Thoracic aorta (tissue), 2 donors: ENCODE results near the gene IL25. TPM values are rescaled to one million over a fixed set of nuclear protein-coding genes. Genes with fewer than 3 reads are reported as not detected.

ENCODE experiments used
- ATAC-seq: fragments of 150-250 bp; one replicate; pipeline ENCODE4 v1.8.0; 2017; ENCODE audit warnings: low read depth; ENCODE audit not compliant: insufficient number of reproducible peaks, low FRiP score
- DNase-seq: peaks from one replicate; pipeline ENCODE4 v3.0.0-alpha.2; 2020; ENCODE audit warnings: low spot score
- H3K27ac ChIP-seq, 2 donors: fragments of 200-600 bp; sonication (generic); 1 replicate in 1 of 2; 2 replicates in 1 of 2; pipeline ENCODE4 v1.5.1; 2016; ENCODE audit warnings: mild to moderate bottlenecking in 2 of 2, moderate library complexity in 2 of 2
- H3K27me3 ChIP-seq: fragments of 200-600 bp; sonication (generic); replicated peaks from 2 replicates; pipeline ENCODE4 v1.6.0; 2016; ENCODE audit warnings: mild to moderate bottlenecking; ENCODE audit not compliant: insufficient read depth
- H3K36me3 ChIP-seq: fragments of 200-600 bp; sonication (generic); one replicate; pipeline ENCODE4 v1.5.1; 2016
- H3K4me1 ChIP-seq, 2 donors: fragments of 200-600 bp; sonication (generic); 1 replicate in 1 of 2; 2 replicates in 1 of 2; pipeline versions ENCODE4 v1.5.1 to v1.6.0; 2016; ENCODE audit warnings: low read depth in 2 of 2, mild to moderate bottlenecking in 1 of 2; ENCODE audit not compliant: control insufficient read depth in 1 of 2
- H3K4me3 ChIP-seq: fragments of 200-600 bp; sonication (generic); 2 replicates; pipeline ENCODE4 v1.5.1; 2016; ENCODE audit warnings: mild to moderate bottlenecking
- H3K9me3 ChIP-seq: fragments of 200-600 bp; sonication (generic); 2 replicates; pipeline ENCODE4 v1.5.1; 2016
- total RNA-seq, 2 donors: library from RNA; depleted of rRNA; stranded (reverse); fragments of >200 nt; gene quantifications; one replicate each; pipeline versions ENCODE4 v1.1.0 to v1.2.3, GENCODE V29; 2016
- TF ChIP-seq, protein P1 (sequence below): fragments of 200-600 bp; sonication (generic); IDR thresholded peaks from one replicate; pipeline ENCODE4 v1.5.1; 2019; ENCODE audit warnings: antibody characterized with exemption

The IL25 gene
- total RNA-seq, 2 donors from 2014 or later, result not detected

DNA sequence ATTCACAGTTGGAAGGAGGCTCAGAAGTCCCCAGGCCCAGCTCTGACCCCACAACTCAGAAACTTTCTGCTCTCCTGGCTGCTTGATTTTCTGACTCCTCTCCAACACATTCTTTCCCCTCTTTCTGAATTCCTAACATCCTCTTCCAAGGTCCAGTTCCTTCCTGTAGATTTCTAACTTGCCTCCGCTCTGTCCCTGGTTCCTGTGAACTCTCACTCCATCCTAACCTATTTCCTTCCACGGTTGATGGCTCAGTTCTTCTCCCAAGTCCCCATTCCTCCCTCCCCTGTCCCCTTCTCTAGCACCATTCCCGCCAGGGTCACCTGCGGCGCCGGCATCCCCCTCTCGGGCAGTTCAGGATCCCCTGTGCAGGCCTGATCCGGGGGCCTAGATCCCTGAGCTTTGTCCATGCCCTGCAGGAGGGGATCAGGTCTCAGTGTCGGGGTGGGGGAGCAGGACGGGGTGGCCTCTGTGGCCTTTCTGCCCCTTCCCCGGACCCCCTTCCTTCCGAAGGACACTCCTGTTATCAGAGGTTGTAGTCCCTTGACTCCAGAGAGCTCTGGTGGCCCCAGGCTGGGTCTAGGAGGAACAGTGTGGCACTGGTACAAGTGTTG, 13.9 kb upstream of the IL25 start:
- ATAC-seq, result no peak
- peaks cover 0 to 20% of the 10 kb centered on the region in 2 donors for H3K4me1 ChIP-seq

DNA sequence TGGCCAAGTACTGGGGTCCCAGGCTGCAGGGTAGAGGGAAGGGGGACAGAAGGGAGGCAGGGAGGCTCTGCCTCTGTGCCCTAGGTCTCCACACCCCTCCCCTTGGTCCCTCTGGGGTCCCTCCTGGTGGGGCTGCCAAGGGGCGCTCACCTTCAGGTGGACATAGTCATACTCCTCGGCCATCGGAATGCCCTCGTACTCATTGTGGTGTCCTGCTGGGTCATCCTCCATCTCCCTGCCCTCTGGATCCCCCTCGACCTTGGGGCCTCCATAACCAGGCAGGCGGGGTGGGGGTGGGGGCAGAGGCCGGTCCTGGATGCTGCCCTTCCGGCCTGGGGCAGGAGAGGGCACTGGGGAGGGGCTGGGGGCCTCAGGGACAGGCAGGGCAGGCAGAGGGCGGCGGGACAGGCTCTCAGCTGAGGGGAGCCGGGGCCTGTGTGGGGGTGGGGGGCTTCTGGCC, 13.4 kb upstream of the IL25 start:
- H3K4me3 ChIP-seq, result no peak overlapping the region
- TF ChIP-seq, protein P1, sequence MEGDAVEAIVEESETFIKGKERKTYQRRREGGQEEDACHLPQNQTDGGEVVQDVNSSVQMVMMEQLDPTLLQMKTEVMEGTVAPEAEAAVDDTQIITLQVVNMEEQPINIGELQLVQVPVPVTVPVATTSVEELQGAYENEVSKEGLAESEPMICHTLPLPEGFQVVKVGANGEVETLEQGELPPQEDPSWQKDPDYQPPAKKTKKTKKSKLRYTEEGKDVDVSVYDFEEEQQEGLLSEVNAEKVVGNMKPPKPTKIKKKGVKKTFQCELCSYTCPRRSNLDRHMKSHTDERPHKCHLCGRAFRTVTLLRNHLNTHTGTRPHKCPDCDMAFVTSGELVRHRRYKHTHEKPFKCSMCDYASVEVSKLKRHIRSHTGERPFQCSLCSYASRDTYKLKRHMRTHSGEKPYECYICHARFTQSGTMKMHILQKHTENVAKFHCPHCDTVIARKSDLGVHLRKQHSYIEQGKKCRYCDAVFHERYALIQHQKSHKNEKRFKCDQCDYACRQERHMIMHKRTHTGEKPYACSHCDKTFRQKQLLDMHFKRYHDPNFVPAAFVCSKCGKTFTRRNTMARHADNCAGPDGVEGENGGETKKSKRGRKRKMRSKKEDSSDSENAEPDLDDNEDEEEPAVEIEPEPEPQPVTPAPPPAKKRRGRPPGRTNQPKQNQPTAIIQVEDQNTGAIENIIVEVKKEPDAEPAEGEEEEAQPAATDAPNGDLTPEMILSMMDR, result no peak
- H3K27ac ChIP-seq, result no peak overlapping the region
- ATAC-seq (no peak), DNase-seq (no peak)
- H3K27me3 ChIP-seq, result no peaks in the 10 kb centered on the region
- H3K36me3 ChIP-seq, result peaks cover 6% of the 10 kb centered on the region
- H3K4me1 ChIP-seq, result peaks cover 0 to 26% of the 10 kb centered on the region in 2 donors
- H3K9me3 ChIP-seq, result no peaks in the 10 kb centered on the region

More for the DNA sequence above, 13.9 kb upstream of the IL25 start:
- peaks cover 6% of the 10 kb centered on the region for H3K36me3 ChIP-seq
- no peak overlapping the region for H3K27ac ChIP-seq
- TF ChIP-seq, protein P1, result no peak
- no peak for DNase-seq
- H3K4me3 ChIP-seq, result no peak overlapping the region
- H3K9me3 ChIP-seq, result no peaks in the 10 kb centered on the region
- H3K27me3 ChIP-seq, result no peaks in the 10 kb centered on the region

GRCh38 chr14:23359722-23360447, 12.7 kb upstream of the IL25 start:
- Histone ChIP-seq H3K27me3 (no peaks in the 10 kb centered on the region), H3K4me3 (no peak overlapping the region), H3K9me3 (no peaks in the 10 kb centered on the region), H3K27ac (no peak overlapping the region), H3K4me1 (peaks cover 0 to 28% of the 10 kb centered on the region in 2 donors), H3K36me3 (peaks cover 6% of the 10 kb centered on the region)
- DNase-seq, result no peak
- no peak for ATAC-seq
- TF ChIP-seq, protein P1, result no peak

- TF ChIP-seq, protein P1, result no peak
- Histone ChIP-seq H3K4me1 (peaks cover 0 to 28% of the 10 kb centered on the region in 2 donors), H3K27me3 (no peaks in the 10 kb centered on the region), H3K27ac (peak overlapping the region in 1 of 2 donors; percentile 1), H3K4me3 (no peak overlapping the region), H3K9me3 (no peaks in the 10 kb centered on the region), H3K36me3 (peaks cover 6% of the 10 kb centered on the region)
- ATAC-seq, result no peak
- DNase-seq, result no peak
Measured at GRCh38 chr14:23360496-23360895, 12.1 kb upstream of the IL25 start.

DNA sequence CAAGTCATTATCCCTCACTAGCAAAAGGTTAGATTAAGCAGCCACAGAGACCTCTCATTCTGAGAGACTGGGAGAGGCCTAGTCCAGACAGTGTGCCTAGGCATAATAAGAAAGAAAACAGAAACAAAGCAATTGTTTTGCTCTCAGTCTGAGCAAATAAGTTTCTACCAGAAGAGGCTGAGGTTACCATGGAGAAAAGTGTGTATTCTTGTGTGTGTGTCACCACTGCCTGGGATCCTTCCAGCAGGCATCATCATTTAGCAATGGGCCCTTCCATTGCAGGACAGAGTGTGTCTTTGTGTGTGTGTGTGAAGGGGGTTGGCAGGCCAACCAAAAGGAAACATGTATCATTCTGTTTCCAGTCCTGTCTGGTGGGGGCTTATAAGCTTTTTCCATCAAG, 11.3 kb upstream of the IL25 start:
- H3K9me3 ChIP-seq, result no peaks in the 10 kb centered on the region
- peaks cover 6% of the 10 kb centered on the region for H3K36me3 ChIP-seq
- H3K4me3 ChIP-seq, result no peak overlapping the region
- DNase-seq (no peak), ATAC-seq (no peak)
- TF ChIP-seq, protein P1, result no peak
- H3K4me1 ChIP-seq, result peaks cover 0 to 28% of the 10 kb centered on the region in 2 donors
- peak overlapping the region in 1 of 2 donors; percentile 1 for H3K27ac ChIP-seq
- no peaks in the 10 kb centered on the region for H3K27me3 ChIP-seq
